B cell (primary cell): ENCODE data around the gene RSPH4A. TPM values are rescaled to one million over a fixed set of nuclear protein-coding genes. Genes with fewer than 3 reads are reported as not detected.

ENCODE experiments used
- ATAC-seq: fragments of 200-7000 bp; cut with Tn5 transposase; one replicate; pipeline ENCODE4 v1.10.0; 2021; ENCODE audit warnings: low read depth, mild to moderate bottlenecking, moderate number of reproducible peaks, moderate library complexity
- CTCF ChIA-PET: fragments of 350-600 bp; sonication (Branson Sonifier 250); formaldehyde crosslinking; loops from one replicate; lab custom pipeline; 2021; ENCODE audit warnings: antibody characterized with exemption, inconsistent platforms; lab: Charles Lee
- POLR2A ChIA-PET: fragments of 350-600 bp; sonication (Branson Sonifier 250); formaldehyde crosslinking; loops from one replicate; lab custom pipeline; 2021; ENCODE audit warnings: antibody characterized with exemption; lab: Charles Lee
- DNase-seq: peaks from one replicate; pipeline ENCODE4 v3.0.0; 2013
- H2AFZ ChIP-seq: 2 replicates; pipeline ENCODE4 v1.6.1; 2012; ENCODE audit warnings: mild to moderate bottlenecking, low read depth, low read length; ENCODE audit not compliant: insufficient read depth, poor library complexity, severe bottlenecking
- H3K27ac ChIP-seq, 2 donors: 1 replicate in 1 of 2; 2 replicates in 1 of 2; pipeline ENCODE4 v1.5.1; 2012 to 2013; ENCODE audit warnings: low read length in 2 of 2, mild to moderate bottlenecking in 2 of 2, moderate library complexity in 1 of 2
- H3K27me3 ChIP-seq, 4 experiments: fragments of 200-600 bp in 1 of 4; sonication (generic) in 1 of 4; replicated peaks in 1 of 4; 1 replicate in 2 of 4; 2 replicates in 2 of 4; pipeline versions ENCODE4 v1.6.1 to v1.7.0; 2013 to 2016; ENCODE audit warnings: low read length in 3 of 4, mild to moderate bottlenecking in 2 of 4, mixed read lengths in 1 of 4, moderate library complexity in 1 of 4; ENCODE audit not compliant: insufficient read depth in 4 of 4, control insufficient read depth in 3 of 4; ENCODE audit errors: control extremely low read depth in 1 of 4
- H3K36me3 ChIP-seq, 2 experiments: replicated peaks in 1 of 2; 1 replicate in 1 of 2; 2 replicates in 1 of 2; pipeline versions ENCODE4 v1.6.1 to v1.7.1; 2013; ENCODE audit warnings: low read length in 1 of 2; ENCODE audit not compliant: insufficient read depth in 2 of 2, control insufficient read depth in 1 of 2; ENCODE audit errors: control extremely low read depth in 1 of 2, extremely low read depth in 1 of 2
- H3K4me1 ChIP-seq, 2 donors: fragments of 200-600 bp in 1 of 2; sonication (generic) in 1 of 2; 1 replicate in 1 of 2; 2 replicates in 1 of 2; pipeline versions ENCODE4 v1.5.1 to v1.6.1; 2013 to 2017; ENCODE audit warnings: low read length in 2 of 2; ENCODE audit not compliant: control insufficient read depth in 2 of 2, insufficient read depth in 2 of 2
- H3K4me2 ChIP-seq: replicated peaks from 2 replicates; pipeline ENCODE3; 2012; ENCODE audit warnings: mild to moderate bottlenecking, low read depth, low read length; ENCODE audit not compliant: poor library complexity, severe bottlenecking
- H3K4me3 ChIP-seq, 5 experiments: fragments of 200-600 bp in 1 of 5; sonication (generic) in 1 of 5; 1 replicate in 3 of 5; 2 replicates in 2 of 5; pipeline versions ENCODE4 v1.5.1 to v1.7.0; 2011 to 2016; ENCODE audit warnings: low read length in 4 of 5, mild to moderate bottlenecking in 4 of 5, low read depth in 2 of 5, control low read depth in 1 of 5, moderate library complexity in 1 of 5; ENCODE audit not compliant: insufficient read depth in 1 of 5; ENCODE audit errors: control extremely low read depth in 1 of 5, extremely low read depth in 1 of 5
- H3K79me2 ChIP-seq: fragments of 200-600 bp; sonication (generic); one replicate; pipeline ENCODE4 v1.6.0; 2016; ENCODE audit warnings: low read length; ENCODE audit not compliant: control insufficient read depth, insufficient read depth
- H3K9ac ChIP-seq: fragments of 200-600 bp; sonication (generic); 2 replicates; pipeline ENCODE4 v1.6.1; 2017; ENCODE audit warnings: mild to moderate bottlenecking, low read length, moderate library complexity
- H3K9me3 ChIP-seq, 3 donors: one replicate each; pipeline versions ENCODE4 v1.6.1 to v1.7.1; 2013; ENCODE audit warnings: low read length in 2 of 3; ENCODE audit not compliant: control insufficient read depth in 2 of 3, insufficient read depth in 1 of 3; ENCODE audit errors: control extremely low read depth in 1 of 3
- H4K20me1 ChIP-seq: 2 replicates; pipeline ENCODE4 v1.6.0; 2012; ENCODE audit warnings: mild to moderate bottlenecking, low read length; ENCODE audit not compliant: insufficient read depth, control insufficient read depth, poor library complexity, severe bottlenecking
- H3K27ac Mint-ChIP-seq: one replicate; pipeline ENCODE4 v1.8.0; 2021; ENCODE audit warnings: mixed read lengths
- H3K27me3 Mint-ChIP-seq: one replicate; pipeline ENCODE4 v1.8.0; 2021; ENCODE audit warnings: mixed read lengths
- H3K4me1 Mint-ChIP-seq: one replicate; pipeline ENCODE4 v1.8.0; 2021; ENCODE audit warnings: mixed read lengths
- H3K4me3 Mint-ChIP-seq: one replicate; pipeline ENCODE4 v1.8.0; 2021; ENCODE audit warnings: mixed read lengths
- H3K9me3 Mint-ChIP-seq: one replicate; pipeline ENCODE4 v1.8.0; 2022; ENCODE audit warnings: mixed read lengths; ENCODE audit not compliant: insufficient read depth
- CTCF ChIP-seq: fragments of 200-600 bp; IDR thresholded peaks from one replicate; pipeline ENCODE4 v1.8.0; 2022; ENCODE audit warnings: antibody characterized with exemption, mild to moderate bottlenecking
- EZH2 ChIP-seq: IDR thresholded peaks from 2 replicates; pipeline ENCODE4 v1.6.1; 2012; ENCODE audit warnings: borderline replicate concordance, low read depth, mild to moderate bottlenecking, moderate library complexity, low read length; ENCODE audit not compliant: insufficient read depth, poor library complexity, severe bottlenecking
- WGBS: methylation state at CpG from one replicate; pipeline ENCODE4 v1.1.5; 2013; ENCODE audit warnings: missing lambda C conversion rate; ENCODE audit not compliant: insufficient coverage; 5-methylcytosine and 5-hydroxymethylcytosine counted together
- intact Hi-C: fragments of 100-400 bp; cut with micrococcal nuclease; formaldehyde crosslinking; loops from one replicate; pipeline ENCODE4 v1.10.0; 2022
- polyA plus RNA-seq: library from polyadenylated mRNA; depleted of rRNA; stranded (reverse); fragments of >200 nt; gene quantifications from 2 replicates; pipeline ENCODE4 v1.2.3, GENCODE V29; 2012
- total RNA-seq, 2 donors: library from RNA; stranded (reverse); fragments of 120-200 nt in 1 of 2; gene quantifications; 1 replicate in 1 of 2; 2 replicates in 1 of 2; pipeline versions ENCODE4 v1.2.3 to v1.2.4, GENCODE V29; 2013 to 2022

RSPH4A gene
- total and polyA plus RNA-seq, 2 donors (not counting 1 experiment from before 2014, with no cell fraction given), result 0.25 to 0.69 TPM

- Histone ChIP-seq H3K4me3 (no peak overlapping the region), H4K20me1 (no peaks in the 10 kb centered on the region), H3K9ac (no peak overlapping the region), H3K27me3 (peaks cover 0 to 14% (median 7%) of the 10 kb centered on the region in 4 experiments), H3K27ac (no peak overlapping the region), H2AFZ (no peak overlapping the region), H3K9me3 (no peaks in the 10 kb centered on the region), H3K79me2 (peaks cover 27% of the 10 kb centered on the region), H3K36me3 (no peaks in the 10 kb centered on the region), H3K4me2 (no peak overlapping the region), H3K4me1 (peaks cover 29 to 30% of the 10 kb centered on the region in 2 donors)
- H3K9me3 Mint-ChIP-seq, result no peaks in the 10 kb centered on the region
- H3K27me3 Mint-ChIP-seq, result peaks cover 7% of the 10 kb centered on the region
- ATAC-seq (no peak), DNase-seq (no peak)
- peak overlapping the region; percentile 0 for H3K27ac Mint-ChIP-seq
- POLR2A ChIA-PET, result no interaction called here
- intact Hi-C loops, result loop anchor here (10.0 kb wide), 1 partner anchor 554 kb away; no protein-coding TSS in a partner anchor
- H3K4me1 Mint-ChIP-seq, result peaks cover 41% of the 10 kb centered on the region
- CTCF ChIA-PET, result interaction anchor here (1.7 kb wide), 1 partner anchor 281 kb away, joined by 5 read pairs; no protein-coding TSS in a partner anchor
- WGBS, result 0% methylated on average over 2 of the region's 7 CpGs
- TF ChIP-seq EZH2, result no peak
- no peak for TF ChIP-seq CTCF
- H3K4me3 Mint-ChIP-seq, result no peak overlapping the region
Observed at GRCh38 chr6:116568821-116569755, 47.2 kb upstream of the RSPH4A start.
